ENCODE measurements around the gene MTMR3.

Gene MTMR3

GRCh38 chr22:29917052-29917902, 34.3 kb downstream of the MTMR3 start:
- peak in 1 of 2 experiments; percentile 30 for DNase-seq

GRCh38 chr22:29925402-29925801, 42.4 kb downstream of the MTMR3 start:
- no peak for DNase-seq

GRCh38 chr22:29926057-29926456, 43.1 kb downstream of the MTMR3 start:
- no peak for DNase-seq

GRCh38 chr22:29932136-29932535, 49.2 kb downstream of the MTMR3 start:
- DNase-seq, result no peak

GRCh38 chr22:29933619-29934018, 50.6 kb downstream of the MTMR3 start:
- no peak for DNase-seq

GRCh38 chr22:29934596-29934995, 51.6 kb downstream of the MTMR3 start:
- no peak for DNase-seq

GRCh38 chr22:29936186-29936585, 53.2 kb downstream of the MTMR3 start:
- no peak for DNase-seq

- DNase-seq, result no peak
Measured at GRCh38 chr22:29937940-29938693, 55.1 kb downstream of the MTMR3 start.

DNA sequence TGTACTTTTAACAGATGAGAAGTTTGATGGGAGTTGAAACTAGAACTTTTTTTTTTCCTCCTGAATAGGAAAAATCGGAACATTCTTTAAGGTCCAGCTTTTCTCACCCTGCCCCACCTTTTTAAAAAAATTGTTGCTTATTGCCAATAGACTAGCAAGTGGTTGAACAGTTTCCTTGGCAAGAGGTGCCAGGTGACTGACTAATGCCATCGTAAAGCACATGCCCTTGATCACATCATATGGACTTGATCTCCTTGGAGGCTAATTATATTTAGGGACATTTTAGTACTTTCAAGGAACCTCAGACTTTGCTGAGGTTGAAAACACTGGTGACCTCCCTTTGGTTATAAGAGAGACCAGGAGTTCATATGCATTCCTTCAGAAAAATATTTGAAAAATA, 57.6 kb downstream of the MTMR3 start:
- DNase-seq, result no peak

- no peak for DNase-seq
Measured at GRCh38 chr22:29944339-29944738, 61.4 kb downstream of the MTMR3 start.

DNA sequence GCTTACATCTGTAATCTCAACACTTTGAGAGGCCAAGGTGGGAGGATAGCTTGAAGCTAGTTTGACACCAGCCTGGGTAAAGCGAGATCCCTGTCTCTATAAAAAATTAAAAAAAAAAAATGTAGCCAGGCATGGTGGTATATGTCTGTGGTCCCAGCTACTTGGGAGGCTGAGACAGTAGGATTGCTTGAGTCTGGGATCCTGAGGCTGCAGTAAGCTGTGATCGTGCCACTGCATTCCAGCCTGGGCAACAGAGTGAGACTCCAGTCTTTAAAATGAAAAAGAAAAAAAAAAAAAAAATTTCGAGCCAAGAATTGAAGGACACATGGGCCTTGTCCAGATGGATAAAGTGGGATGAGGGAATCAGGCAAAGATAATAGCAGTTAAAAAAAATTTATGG, 62.5 kb downstream of the MTMR3 start:
- DNase-seq, result no peak

- DNase-seq, result no peak
Measured at GRCh38 chr22:29946220-29946619, 63.2 kb downstream of the MTMR3 start.

- DNase-seq, result peak in 1 of 2 experiments; percentile 54
Measured at GRCh38 chr22:29947410-29948384, 64.7 kb downstream of the MTMR3 start.

DNA sequence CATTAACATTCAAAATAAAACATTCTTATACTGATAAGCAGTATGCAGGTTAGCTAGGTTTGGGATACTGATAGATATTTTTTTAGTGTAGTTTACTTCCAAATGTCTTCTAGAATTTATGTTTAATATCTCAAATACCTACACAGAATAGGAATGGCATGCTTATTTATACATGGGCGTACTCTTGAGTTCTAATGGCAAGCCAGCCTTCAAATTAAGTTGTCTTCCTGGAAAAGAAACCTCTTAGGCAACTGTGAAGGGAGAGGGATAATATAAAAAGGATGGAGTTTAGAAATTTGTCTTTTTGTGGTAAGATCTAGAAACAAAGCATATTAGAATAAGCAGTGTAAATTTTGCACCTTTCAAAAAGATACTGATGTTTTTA, 65.4 kb downstream of the MTMR3 start:
- DNase-seq, result no peak

GRCh38 chr22:29949872-29950271, 66.9 kb downstream of the MTMR3 start:
- DNase-seq, result no peak

GRCh38 chr22:29951791-29952413, 68.9 kb downstream of the MTMR3 start:
- no peak for DNase-seq

- DNase-seq, result no peak
Measured at GRCh38 chr22:29954203-29954855, 71.4 kb downstream of the MTMR3 start.

DNA sequence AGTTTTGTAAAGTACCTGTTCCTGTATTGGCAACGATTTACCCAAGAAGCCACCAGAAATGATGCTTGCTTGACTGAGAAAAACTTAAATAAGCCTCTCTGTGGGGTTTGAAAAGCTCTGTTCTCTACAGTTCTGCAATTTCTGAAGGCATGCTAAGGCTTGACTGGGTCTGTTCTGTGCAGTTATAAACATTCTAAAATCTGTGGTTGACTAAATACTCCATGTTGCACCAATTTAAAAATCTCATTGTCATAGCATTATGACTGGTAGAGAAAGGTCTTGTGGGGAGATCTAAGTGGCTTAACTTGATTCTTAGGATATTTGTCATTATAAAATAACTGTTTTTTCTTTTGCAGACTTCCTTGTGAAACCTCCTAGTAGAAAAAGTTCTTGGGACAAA, 73.7 kb downstream of the MTMR3 start:
- no peak for DNase-seq

DNA sequence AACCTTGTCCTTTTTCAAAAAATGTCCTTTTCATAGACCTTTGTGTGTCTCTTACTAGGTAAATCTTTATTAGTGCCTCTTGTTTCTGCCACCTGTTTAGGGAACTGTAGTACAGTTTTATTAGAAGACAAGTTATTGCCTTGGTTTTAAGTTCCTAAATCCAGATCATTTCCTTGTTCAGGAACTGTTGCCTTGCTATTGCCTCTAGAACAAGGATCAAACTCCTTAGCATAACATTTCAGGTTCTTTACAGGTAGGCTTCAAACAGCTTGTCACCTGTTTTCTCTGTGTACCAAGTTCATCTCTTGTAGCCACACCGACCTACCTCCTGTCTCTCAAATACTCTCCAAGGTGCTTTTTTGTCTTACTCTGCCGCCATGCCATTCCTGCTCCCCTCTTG, 75.2 kb downstream of the MTMR3 start:
- no peak for DNase-seq

GRCh38 chr22:29964776-29965175, 81.8 kb downstream of the MTMR3 start:
- no peak for DNase-seq

- DNase-seq, result no peak
Measured at GRCh38 chr22:29967461-29967860, 84.5 kb downstream of the MTMR3 start.

DNA sequence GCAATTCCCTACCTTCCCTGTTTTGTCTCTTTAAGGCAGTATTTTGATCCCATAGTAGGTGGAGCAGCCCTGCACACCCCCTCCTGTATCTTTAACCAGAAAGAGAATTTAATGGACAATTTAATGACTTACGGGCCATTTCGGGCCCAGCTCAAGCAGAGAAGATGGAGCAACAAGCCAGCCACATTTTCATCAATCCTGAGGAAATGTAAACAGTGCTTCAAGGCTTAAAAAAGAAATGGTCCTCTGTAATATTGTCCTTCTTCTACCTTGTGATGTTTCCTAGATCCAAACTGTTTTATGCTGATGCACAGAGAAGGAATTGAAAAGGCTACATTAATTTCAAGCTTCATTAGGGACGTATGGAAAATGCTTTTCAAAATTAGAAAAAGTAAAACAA, 88.6 kb downstream of the MTMR3 start:
- DNase-seq, result no peak
